AG04449 (cell line): ENCODE results near the gene SDC4.
"Not testable (repeated sequence)": the region's sequence is repeated elsewhere in the genome, so short reads cannot be mapped to it uniquely, and the experiment has no call there.

Experiments used
- CTCF ChIA-PET: fragments of 350-600 bp; formaldehyde crosslinking; extraction: SDS; loops from one replicate; lab custom pipeline; 2021; ENCODE audit warnings: antibody characterized with exemption; lab: Yijun Ruan, JAX
- POLR2A ChIA-PET: fragments of 400-600, 350-600 bp; formaldehyde crosslinking; extraction: SDS; loops from one replicate; lab custom pipeline; 2020; ENCODE audit warnings: antibody characterized with exemption, inconsistent platforms; lab: Yijun Ruan, JAX
- DNase-seq: peaks from one replicate; pipeline ENCODE4 v3.0.0-alpha.2; 2010; ENCODE audit warnings: low read depth, low spot score
- H3K4me3 ChIP-seq: 2 replicates; pipeline ENCODE4 v1.5.1; 2011; ENCODE audit warnings: low read depth, mild to moderate bottlenecking, control low read depth, low read length
- CTCF ChIP-seq: IDR thresholded peaks from one replicate; pipeline ENCODE4 v1.5.1; 2011; ENCODE audit warnings: mild to moderate bottlenecking, moderate library complexity, low read length, control low read depth, inconsistent platforms; ENCODE audit not compliant: insufficient read depth; ENCODE audit errors: missing control alignments

The SDC4 gene

GRCh38 chr20:45355209-45356084 lies 7.2 kb upstream of the SDC4 start:
- H3K4me3 ChIP-seq = no peak overlapping the region
- TF ChIP-seq CTCF = no peak
- CTCF ChIA-PET = interaction anchor here (0.8 to 3.7 kb wide), 9 partner anchors 7 to 444 kb away, joined by 3 to 44 read pairs (median 5); partner anchors contain the start of gene SYS1
- POLR2A ChIA-PET = interaction anchor here (0.9 to 1.5 kb wide), 3 partner anchors 8 to 20 kb away, joined by 3 to 6 read pairs (median 3); partner anchors contain the start of gene SYS1
- no peak for DNase-seq

- ChIA-PET POLR2A (interaction anchor here (1.1 to 1.5 kb wide), 2 partner anchors 9 to 17 kb away, joined by 3 to 6 read pairs; partner anchors contain the start of gene SYS1), CTCF (interaction anchor here (0.8 to 3.7 kb wide), 11 partner anchors 7 to 445 kb away, joined by 3 to 44 read pairs (median 5); partner anchors contain the start of gene SYS1)
- no peak for DNase-seq
- no peak overlapping the region for H3K4me3 ChIP-seq
- TF ChIP-seq CTCF = no peak
Measured at GRCh38 chr20:45354423-45355208, 6.4 kb upstream of the SDC4 start.

GRCh38 chr20:45353746-45354145 lies 5.5 kb upstream of the SDC4 start:
- POLR2A ChIA-PET = interaction anchor here (1.5 kb wide), 1 partner anchor 10 kb away, joined by 6 read pairs; the partner anchor contains the start of gene SYS1
- no peak for TF ChIP-seq CTCF
- CTCF ChIA-PET = interaction anchor here (1.0 to 3.7 kb wide), 4 partner anchors 8 to 86 kb away, joined by 3 to 44 read pairs (median 10); partner anchors contain the start of gene SYS1
- H3K4me3 ChIP-seq = no peak overlapping the region
- DNase-seq = no peak

GRCh38 chr20:45352729-45353128 lies 4.5 kb upstream of the SDC4 start:
- no peak for TF ChIP-seq CTCF
- no peak for DNase-seq
- ChIA-PET POLR2A (no interaction called here), CTCF (interaction anchor here (0.9 to 3.7 kb wide), 8 partner anchors 9 to 418 kb away, joined by 3 to 44 read pairs (median 4); partner anchors contain the start of gene SYS1)
- no peak overlapping the region for H3K4me3 ChIP-seq

- H3K4me3 ChIP-seq, DNase-seq, POLR2A ChIA-PET: not testable (repeated sequence)
- CTCF ChIA-PET = interaction anchor here (1.5 kb wide), 1 partner anchor 12 kb away, joined by 9 read pairs; the partner anchor contains the start of gene SYS1
Measured at GRCh38 chr20:45350795-45351194, 2.6 kb upstream of the SDC4 start.

- TF ChIP-seq CTCF = no peak
- CTCF ChIA-PET = interaction anchor here (1.5 kb wide), 1 partner anchor 13 kb away, joined by 9 read pairs; the partner anchor contains the start of gene SYS1
- DNase-seq = no peak
- H3K4me3 ChIP-seq = no peak overlapping the region
- POLR2A ChIA-PET = no interaction called here
Measured at GRCh38 chr20:45350217-45350616, 2.0 kb upstream of the SDC4 start.
